ENCODE results near the gene CFAP90.

CFAP90 gene

GRCh38 chr5:7803937-7804336 lies 47.0 kb downstream of the CFAP90 start:
- TF ChIP-seq CTCF (IDR thresholded peaks at IDR 0.05; ENCODE audit: borderline replicate concordance, insufficient read depth, low read depth, low read length), result no peak
- H3K4me3 ChIP-seq (ENCODE audit: low read depth, low read length), result no peak overlapping the region

GRCh38 chr5:7802855-7803254 lies 48.1 kb downstream of the CFAP90 start:
- TF ChIP-seq CTCF (IDR thresholded peaks at IDR 0.05; ENCODE audit: borderline replicate concordance, insufficient read depth, low read depth, low read length), result no peak

GRCh38 chr5:7801891-7802614 lies 48.9 kb downstream of the CFAP90 start:
- TF ChIP-seq CTCF (IDR thresholded peaks at IDR 0.05; ENCODE audit: borderline replicate concordance, insufficient read depth, low read depth, low read length), result no peak
- no peak overlapping the region for H3K4me3 ChIP-seq (ENCODE audit: low read depth, low read length)

More at GRCh38 chr5:7802855-7803254, 48.1 kb downstream of the CFAP90 start:
- H3K4me3 ChIP-seq (ENCODE audit: low read depth, low read length), result no peak overlapping the region

GRCh38 chr5:7795306-7795705 lies 55.6 kb downstream of the CFAP90 start:
- TF ChIP-seq CTCF (IDR thresholded peaks at IDR 0.05; ENCODE audit: borderline replicate concordance, insufficient read depth, low read depth, low read length), result no peak

GRCh38 chr5:7794823-7795222 lies 56.1 kb downstream of the CFAP90 start:
- no peak for TF ChIP-seq CTCF (IDR thresholded peaks at IDR 0.05; ENCODE audit: borderline replicate concordance, insufficient read depth, low read depth, low read length)
- H3K4me3 ChIP-seq (ENCODE audit: low read depth, low read length), result no peak overlapping the region

More at GRCh38 chr5:7795306-7795705, 55.6 kb downstream of the CFAP90 start:
- H3K4me3 ChIP-seq (ENCODE audit: low read depth, low read length), result no peak overlapping the region

- no peak for TF ChIP-seq CTCF (IDR thresholded peaks at IDR 0.05; ENCODE audit: borderline replicate concordance, insufficient read depth, low read depth, low read length)
- no peak overlapping the region for H3K4me3 ChIP-seq (ENCODE audit: low read depth, low read length)
These were observed 56.6 kb downstream of the CFAP90 start for GRCh38 chr5:7794311-7794710.

- no peak for TF ChIP-seq CTCF (IDR thresholded peaks at IDR 0.05; ENCODE audit: borderline replicate concordance, insufficient read depth, low read depth, low read length)
- H3K4me3 ChIP-seq (ENCODE audit: low read depth, low read length), result no peak overlapping the region
These were observed 57.0 kb downstream of the CFAP90 start for GRCh38 chr5:7793895-7794294.
